Skeletal muscle cell (primary cell): ENCODE measurements around the gene TECR.
"Not testable (repeated sequence)": the region's sequence is repeated elsewhere in the genome, so short reads cannot be mapped to it uniquely, and the experiment has no call there.

Experiments
- DNase-seq: peaks from one replicate; pipeline ENCODE4 v3.0.0-alpha.2; 2010; ENCODE audit warnings: low read depth
- H3K4me3 ChIP-seq: 2 replicates; pipeline ENCODE4 v1.5.1; 2011; ENCODE audit warnings: low read depth, mild to moderate bottlenecking, control low read depth, low read length, moderate library complexity

Gene TECR

GRCh38 chr19:14558370-14559066 lies 29.1 kb downstream of the TECR start:
- DNase-seq: no peak
- no peak overlapping the region for H3K4me3 ChIP-seq

GRCh38 chr19:14559916-14560775 lies 30.8 kb downstream of the TECR start:
- no peak overlapping the region for H3K4me3 ChIP-seq
- no peak for DNase-seq

- no peak for DNase-seq
- no peak overlapping the region for H3K4me3 ChIP-seq
Observed at GRCh38 chr19:14560776-14561108, 31.3 kb downstream of the TECR start.

GRCh38 chr19:14561249-14561648 lies 31.9 kb downstream of the TECR start:
- no peak overlapping the region for H3K4me3 ChIP-seq
- no peak for DNase-seq

GRCh38 chr19:14561847-14562351 lies 32.5 kb downstream of the TECR start:
- DNase-seq: no peak
- H3K4me3 ChIP-seq: no peak overlapping the region

GRCh38 chr19:14562660-14563589 lies 33.5 kb downstream of the TECR start:
- no peak for DNase-seq
- H3K4me3 ChIP-seq: no peak overlapping the region

GRCh38 chr19:14563590-14563926 lies 34.2 kb downstream of the TECR start:
- H3K4me3 ChIP-seq: no peak overlapping the region
- no peak for DNase-seq

- H3K4me3 ChIP-seq: no peak overlapping the region
- DNase-seq: no peak
Observed at GRCh38 chr19:14563989-14564651, 34.7 kb downstream of the TECR start.

GRCh38 chr19:14564652-14565297 lies 35.4 kb downstream of the TECR start:
- not testable (repeated sequence) for H3K4me3 ChIP-seq, DNase-seq

- DNase-seq: no peak
- H3K4me3 ChIP-seq: no peak overlapping the region
Observed at GRCh38 chr19:14565298-14565679, 35.9 kb downstream of the TECR start.

- DNase-seq: no peak
- no peak overlapping the region for H3K4me3 ChIP-seq
Observed at GRCh38 chr19:14565765-14566711, 36.6 kb downstream of the TECR start.

- no peak overlapping the region for H3K4me3 ChIP-seq
- no peak for DNase-seq
Observed at GRCh38 chr19:14566712-14567077, 37.3 kb downstream of the TECR start.

- no peak for DNase-seq
- no peak overlapping the region for H3K4me3 ChIP-seq
Observed at GRCh38 chr19:14567079-14567478, 37.7 kb downstream of the TECR start.

GRCh38 chr19:14570864-14571527 lies 41.6 kb downstream of the TECR start:
- peak overlapping the region; percentile 97 for H3K4me3 ChIP-seq
- DNase-seq: no peak

GRCh38 chr19:14571695-14572490 lies 42.5 kb downstream of the TECR start, which contains the start of gene NDUFB7:
TSS of gene NDUFB7 (minus strand) at chr19:14572066. CDS start at chr19:14572000, 66 bp downstream.
- DNase-seq: peak; percentile 86
- peak within 1 kb of the TSS; percentile 97 for H3K4me3 ChIP-seq

GRCh38 chr19:14575428-14575980 lies 46.1 kb downstream of the TECR start:
- H3K4me3 ChIP-seq: no peak overlapping the region
- no peak for DNase-seq
